ENCODE measurements around the gene MOCOS.
"Not testable (repeated sequence)": the region's sequence is repeated elsewhere in the genome, so short reads cannot be mapped to it uniquely, and the experiment has no call there.

The MOCOS gene, protein sequence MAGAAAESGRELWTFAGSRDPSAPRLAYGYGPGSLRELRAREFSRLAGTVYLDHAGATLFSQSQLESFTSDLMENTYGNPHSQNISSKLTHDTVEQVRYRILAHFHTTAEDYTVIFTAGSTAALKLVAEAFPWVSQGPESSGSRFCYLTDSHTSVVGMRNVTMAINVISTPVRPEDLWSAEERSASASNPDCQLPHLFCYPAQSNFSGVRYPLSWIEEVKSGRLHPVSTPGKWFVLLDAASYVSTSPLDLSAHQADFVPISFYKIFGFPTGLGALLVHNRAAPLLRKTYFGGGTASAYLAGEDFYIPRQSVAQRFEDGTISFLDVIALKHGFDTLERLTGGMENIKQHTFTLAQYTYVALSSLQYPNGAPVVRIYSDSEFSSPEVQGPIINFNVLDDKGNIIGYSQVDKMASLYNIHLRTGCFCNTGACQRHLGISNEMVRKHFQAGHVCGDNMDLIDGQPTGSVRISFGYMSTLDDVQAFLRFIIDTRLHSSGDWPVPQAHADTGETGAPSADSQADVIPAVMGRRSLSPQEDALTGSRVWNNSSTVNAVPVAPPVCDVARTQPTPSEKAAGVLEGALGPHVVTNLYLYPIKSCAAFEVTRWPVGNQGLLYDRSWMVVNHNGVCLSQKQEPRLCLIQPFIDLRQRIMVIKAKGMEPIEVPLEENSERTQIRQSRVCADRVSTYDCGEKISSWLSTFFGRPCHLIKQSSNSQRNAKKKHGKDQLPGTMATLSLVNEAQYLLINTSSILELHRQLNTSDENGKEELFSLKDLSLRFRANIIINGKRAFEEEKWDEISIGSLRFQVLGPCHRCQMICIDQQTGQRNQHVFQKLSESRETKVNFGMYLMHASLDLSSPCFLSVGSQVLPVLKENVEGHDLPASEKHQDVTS

DNA sequence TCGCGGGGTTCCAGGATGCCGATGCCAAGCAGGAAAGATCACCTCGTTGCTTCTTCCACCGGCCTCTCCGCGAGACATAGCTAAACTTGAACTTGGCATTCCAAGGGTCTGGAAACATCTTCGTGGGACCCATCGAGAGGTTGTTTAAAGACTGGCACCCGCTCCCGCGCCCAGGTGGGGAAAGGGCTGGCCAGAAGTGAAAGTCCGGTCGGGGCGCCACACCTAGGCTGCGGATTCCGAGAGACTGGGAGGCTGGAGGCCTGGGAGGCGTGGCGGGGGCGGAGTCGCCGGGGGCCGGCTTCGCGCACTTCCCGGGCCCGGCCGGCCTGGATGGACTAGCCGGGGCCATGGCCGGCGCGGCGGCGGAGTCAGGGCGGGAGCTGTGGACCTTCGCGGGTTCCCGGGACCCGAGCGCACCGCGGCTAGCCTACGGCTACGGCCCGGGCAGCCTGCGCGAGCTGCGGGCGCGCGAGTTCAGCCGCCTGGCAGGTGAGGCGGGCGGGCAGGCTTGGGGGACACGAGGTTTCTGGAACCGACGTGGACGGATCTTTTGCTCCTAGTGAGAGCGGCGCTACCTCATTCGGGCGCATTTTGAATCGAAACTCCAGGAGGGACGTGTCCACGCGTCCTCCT is at the start of gene MOCOS:
Gene MOCOS, plus strand, starts transcription at position 305 of the 633 bp plus-strand sequence. Its CDS starts 43 bp downstream, at position 348.
- in situ Hi-C loops (cut with MboI; ENCODE audit: low sequenced_read_pairs): no loop called here

DNA sequence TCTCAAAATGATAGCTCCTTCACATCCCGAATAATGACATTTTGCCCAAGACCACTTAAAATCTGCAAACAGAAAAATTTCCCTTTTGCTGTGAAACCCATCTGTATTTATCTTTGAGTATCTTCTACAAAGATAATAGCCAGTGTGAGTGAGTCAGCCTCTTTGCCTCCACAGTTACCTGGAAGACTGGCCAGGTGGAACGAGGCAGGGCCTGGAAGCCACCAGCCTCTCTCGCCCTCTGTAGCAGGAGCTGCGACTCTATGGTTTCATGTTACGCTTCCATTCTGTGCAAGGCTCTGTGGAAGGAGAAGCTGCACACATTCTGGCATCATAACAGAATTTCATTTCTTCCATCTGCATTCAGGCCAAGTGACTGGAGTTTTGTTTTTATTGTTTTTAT is 48.1 kb upstream of the MOCOS start:
- in situ Hi-C loops (cut with MboI; ENCODE audit: low sequenced_read_pairs): no loop called here

DNA sequence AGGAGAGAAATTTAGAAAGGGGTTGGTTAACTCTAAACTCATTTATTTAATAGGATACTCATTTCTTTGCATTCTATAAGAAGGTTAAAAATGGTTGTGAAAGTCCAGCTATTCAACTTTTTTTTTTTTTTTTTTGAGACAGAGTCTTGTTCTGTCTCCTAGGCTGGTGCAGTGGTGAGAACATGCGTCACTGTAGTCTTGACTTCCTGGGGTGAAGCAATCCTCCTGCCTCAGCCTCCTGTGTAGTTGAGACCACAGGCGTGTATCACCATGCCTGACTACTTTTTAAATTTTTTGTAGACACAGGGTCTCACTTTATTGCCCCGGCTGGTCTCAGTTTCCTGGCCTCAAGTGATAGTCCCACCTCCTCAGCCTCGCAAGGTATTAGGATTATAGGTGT is 45.7 kb upstream of the MOCOS start:
- in situ Hi-C loops (cut with MboI; ENCODE audit: low sequenced_read_pairs): no loop called here

DNA sequence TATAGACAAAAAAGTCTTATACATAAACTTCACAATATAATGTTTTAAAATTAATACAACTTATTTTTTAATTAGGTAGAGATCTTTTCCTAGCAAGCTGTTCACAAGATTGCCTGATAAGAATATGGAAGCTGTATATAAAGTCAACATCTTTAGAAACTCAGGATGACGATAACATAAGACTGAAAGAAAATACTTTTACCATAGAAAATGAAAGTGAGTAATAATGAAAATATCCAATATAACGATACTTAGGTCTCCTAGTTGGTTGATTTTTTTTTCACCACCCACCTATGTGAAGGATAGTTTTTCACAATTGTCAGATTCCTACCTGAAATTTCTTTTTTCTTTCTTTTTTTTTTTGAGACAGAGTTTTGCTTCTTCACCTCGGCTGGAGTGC is 44.5 kb upstream of the MOCOS start:
- in situ Hi-C loops (cut with MboI; ENCODE audit: low sequenced_read_pairs): no loop called here

DNA sequence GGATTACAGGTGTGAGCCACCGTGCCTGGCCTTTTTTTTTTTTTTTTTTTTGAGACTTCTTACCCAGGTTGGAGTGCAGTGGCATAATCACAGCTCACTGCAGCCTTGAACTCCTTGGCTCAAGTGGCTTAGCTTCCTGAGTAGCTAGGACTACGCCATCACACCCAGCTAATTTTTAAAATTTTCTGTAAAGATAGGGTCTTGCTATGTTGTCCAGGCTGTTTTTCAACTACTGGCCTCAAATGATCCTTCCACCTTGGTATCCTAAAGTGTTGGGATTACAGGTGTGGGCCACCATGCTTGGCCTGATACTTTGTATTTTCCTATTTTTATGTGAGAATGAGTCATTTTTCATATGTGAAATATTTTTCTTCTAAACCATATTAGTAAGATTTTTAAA is 43.9 kb upstream of the MOCOS start:
- in situ Hi-C loops (cut with MboI; ENCODE audit: low sequenced_read_pairs): no loop called here

DNA sequence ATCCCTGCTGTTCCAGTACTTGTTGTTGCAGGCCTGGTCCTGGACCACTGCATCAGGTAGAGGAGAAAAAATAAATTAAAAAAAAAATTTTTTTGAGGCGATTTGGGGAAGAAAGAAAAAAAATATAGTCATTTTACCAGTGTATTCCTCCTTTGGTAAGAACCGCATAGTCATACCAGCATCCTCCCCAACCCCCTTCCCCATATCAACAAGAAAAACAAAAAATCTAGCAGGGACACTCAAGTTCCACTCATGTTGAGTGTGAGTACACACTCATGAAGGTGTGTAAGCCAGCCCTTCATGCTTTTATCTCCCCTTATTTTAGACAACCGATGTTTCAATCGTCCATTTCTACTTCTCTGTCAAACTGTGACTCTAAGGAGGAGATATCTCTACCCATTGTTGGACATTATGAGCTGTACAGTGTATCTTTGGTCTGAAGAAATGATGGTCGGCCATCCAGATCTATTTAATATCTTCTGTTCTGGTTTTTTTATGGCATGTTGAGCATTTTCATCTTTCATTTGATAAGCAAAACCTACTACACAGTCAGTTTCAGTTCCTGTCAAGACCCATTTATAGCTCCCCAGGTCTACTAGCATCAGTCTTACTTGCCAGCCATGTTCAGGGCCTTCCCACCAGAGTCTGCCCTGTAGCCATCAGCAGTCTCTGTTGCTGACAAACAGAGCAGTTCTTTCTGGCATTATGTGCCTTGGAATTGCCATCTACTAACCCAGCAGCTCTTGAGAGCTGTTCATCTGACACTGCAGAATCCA is 37.6 kb upstream of the MOCOS start:
- in situ Hi-C loops (cut with MboI; ENCODE audit: low sequenced_read_pairs): no loop called here

DNA sequence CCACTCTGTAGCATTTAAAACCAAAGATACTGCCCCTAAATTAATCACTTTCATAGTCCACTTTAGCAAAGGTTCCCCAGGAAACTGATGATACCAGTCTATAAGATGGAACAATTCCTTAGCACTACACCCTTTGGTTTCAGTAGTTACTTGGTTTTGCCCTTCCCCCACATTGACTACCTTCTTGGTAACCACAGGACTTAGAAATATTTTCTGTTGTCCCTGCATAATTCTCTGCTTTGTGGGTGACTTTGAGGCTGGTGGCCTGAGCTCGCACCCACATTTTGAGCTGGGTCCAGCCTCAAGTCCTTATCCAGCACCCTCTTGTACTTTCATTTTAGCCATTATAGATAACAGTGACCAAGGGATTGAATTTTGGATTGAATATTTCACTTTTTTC is 34.5 kb upstream of the MOCOS start:
- in situ Hi-C loops (cut with MboI; ENCODE audit: low sequenced_read_pairs): no loop called here

DNA sequence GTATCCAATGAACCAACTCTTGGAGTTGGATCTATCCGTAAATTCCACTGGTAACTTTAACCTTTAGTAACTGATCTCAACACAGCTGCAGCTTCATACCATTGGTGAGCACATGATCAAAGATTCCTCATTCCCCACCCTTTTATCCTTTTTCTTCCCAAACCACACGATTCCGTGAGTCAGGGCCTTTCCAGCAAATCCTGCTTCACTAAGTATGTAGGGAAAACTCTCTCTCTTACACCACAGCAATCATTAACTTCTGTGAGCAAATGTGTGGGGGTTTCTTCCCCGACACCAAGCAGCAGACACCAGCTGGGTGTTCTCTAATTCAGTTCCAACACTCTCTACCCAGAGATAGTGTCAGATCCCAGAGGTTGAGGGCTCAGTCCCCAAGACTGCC is 34.1 kb upstream of the MOCOS start:
- in situ Hi-C loops (cut with MboI; ENCODE audit: low sequenced_read_pairs): no loop called here

DNA sequence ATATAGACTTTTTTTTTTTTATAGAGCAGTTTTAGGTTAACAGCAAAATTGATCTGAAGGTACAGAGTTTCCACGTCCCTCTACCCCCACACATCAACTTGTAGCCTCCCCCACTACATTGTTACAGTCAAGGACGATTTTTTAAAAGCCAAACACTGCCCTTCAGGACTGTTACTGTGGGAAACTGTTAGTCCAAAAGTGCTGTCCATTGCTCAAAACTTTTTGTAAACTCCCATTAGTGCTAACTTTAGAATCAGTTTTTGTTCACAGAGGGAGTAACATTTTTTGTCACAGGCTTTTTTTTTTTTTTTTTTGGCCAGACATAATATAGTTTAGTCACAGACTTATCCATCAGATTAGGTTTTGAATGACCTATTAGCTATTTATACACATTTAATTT is 33.5 kb upstream of the MOCOS start:
- in situ Hi-C loops (cut with MboI; ENCODE audit: low sequenced_read_pairs): no loop called here

DNA sequence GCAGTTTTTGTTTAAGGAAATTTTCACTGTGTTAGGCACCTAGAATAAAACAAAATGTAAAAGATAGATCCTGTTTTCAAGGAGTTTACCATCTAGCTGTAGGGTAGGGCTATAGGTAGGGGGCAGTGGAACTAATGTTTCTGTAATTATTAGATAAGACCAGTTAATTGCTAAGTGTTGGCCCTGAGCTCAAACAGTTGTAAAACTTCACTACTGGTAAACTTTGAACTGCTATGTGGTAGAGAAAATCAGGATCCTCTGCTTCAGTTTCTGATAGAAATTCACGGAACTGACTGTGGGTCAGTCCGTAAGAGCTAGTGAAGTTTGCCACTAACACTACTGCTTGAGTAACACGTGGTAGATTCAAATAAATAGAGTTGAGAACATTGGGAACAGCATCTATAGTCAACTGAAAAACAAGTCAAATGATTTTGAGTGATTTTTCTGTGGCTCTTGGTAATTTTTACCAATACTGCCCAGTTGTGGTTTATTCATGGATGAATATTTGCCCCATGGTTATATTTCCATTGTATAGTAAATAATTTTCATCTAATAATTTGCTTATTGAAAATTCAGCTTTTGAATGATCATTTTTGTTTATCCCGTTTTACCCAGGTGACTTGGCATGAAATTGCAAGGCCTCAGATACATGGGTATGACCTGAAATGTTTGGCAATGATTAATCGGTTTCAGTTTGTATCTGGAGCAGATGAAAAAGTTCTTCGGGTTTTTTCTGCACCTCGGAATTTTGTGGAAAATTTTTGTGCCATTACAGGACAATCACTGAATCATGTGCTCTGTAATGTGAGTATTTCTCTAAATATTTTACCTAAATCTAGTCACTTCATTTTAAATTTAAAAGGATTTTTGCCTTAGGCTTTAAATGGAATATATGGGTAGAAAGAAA is 31.2 kb upstream of the MOCOS start:
- in situ Hi-C loops (cut with MboI; ENCODE audit: low sequenced_read_pairs): no loop called here

DNA sequence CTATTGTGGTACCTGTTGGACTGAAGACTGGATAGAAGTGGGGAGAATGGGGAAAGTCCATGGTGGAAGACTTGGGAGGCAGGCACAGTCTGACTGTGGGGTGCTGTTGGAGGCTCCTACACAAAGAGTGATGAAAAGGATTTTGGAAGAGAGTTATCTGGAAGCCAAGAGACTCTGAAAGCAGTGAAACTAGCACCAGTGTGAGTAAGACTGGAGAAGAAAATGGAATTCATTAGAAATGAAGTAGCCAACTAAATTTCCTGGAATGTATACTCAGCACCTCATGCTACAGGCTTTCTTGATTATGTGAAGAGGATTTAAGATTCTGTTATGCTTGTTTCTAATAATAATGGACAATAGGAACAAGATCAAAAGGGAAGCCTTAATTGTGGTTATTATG is 29.9 kb upstream of the MOCOS start:
- in situ Hi-C loops (cut with MboI; ENCODE audit: low sequenced_read_pairs): no loop called here

DNA sequence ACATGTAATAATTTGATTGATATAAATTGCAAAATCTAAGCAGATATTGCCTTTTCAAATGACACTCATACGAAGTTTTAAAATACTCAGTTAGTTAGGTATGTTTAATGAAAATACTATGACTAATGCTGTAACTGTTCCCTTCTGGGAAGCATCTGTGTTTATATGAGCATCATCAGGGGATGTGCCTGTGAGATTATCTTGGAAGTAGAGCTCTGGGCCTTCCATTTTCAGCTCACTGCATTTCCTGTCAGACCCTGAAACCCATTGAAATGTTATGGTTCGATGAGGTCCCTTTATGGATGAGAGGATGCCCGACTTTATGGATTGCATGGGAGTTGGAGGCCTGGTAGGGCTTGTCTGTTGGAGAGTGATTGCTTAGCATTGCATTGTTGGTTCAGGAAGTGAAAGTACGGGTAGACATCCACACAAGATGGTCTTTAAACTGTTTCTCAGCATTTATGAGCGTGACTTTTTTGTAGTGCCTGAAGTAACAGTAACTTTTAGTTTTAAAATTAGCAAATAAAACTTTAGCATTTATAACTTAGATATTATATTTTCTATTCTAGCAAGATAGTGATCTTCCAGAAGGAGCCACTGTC is 28.9 kb upstream of the MOCOS start:
- in situ Hi-C loops (cut with MboI; ENCODE audit: low sequenced_read_pairs): no loop called here

DNA sequence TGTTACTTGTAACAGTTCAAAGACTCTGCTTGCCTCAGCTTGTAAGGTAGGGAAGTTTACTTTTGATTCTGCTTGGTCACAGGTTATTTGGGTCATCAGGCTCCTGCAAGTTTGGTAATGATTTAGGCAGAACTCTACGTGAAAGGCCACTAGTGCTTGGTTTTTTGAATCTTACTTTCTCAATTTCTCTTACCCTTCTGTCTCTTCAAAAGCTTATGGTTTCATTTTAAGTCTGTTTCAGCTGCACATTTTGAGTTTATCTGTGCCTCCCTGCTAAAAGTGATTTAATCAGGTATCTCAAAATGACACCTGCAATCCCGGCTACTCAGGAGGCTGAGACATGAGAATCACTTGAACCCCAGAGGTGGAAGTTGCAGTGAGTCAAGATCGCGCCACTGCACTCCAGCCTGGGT is 26.3 kb upstream of the MOCOS start:
- in situ Hi-C loops (cut with MboI; ENCODE audit: low sequenced_read_pairs): no loop called here

DNA sequence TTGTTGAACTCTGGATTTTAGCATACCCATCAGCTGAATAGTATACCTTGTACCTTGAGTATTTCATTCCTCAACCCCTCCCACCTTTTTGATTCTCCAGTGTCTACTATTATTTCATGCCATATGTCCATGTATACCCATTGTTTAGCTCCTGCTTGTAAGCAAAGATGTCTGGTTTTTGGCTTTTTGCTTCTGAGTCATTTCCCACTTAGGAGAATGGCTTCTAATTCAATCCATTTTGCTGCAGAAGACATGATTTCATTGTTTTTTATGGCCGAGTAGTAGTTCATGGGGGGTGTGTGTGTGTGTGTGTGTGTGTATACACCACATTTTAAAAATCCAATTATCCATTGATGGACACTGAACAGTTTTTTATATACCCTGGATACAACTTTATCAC is 24.3 kb upstream of the MOCOS start:
- in situ Hi-C loops (cut with MboI; ENCODE audit: low sequenced_read_pairs): no loop called here

DNA sequence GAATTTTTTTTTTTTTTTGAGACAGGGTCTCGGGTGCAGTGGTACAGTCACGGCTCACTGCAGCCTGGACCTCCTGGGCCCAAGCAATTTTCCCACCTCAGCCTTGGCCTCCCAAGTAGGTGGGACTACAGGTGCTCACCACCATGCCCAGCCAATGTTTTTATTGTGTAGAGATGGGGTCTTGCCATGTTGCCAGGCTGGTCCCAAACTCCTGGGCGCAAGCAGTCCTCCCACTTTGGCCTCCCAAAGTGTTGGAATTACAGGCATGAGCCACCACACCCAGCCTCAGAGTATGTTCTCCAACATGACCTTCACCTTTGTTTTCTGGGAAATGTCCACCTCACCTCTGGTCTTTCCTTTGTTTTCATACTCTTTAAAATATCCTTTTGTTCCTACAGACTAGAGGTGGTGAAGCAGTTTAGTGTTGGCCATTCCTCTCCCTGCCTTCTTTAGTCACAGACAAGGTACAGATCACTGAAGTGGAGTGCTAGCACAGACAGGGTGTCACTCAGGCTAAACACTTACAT is 19.5 kb upstream of the MOCOS start:
- in situ Hi-C loops (cut with MboI; ENCODE audit: low sequenced_read_pairs): no loop called here

DNA sequence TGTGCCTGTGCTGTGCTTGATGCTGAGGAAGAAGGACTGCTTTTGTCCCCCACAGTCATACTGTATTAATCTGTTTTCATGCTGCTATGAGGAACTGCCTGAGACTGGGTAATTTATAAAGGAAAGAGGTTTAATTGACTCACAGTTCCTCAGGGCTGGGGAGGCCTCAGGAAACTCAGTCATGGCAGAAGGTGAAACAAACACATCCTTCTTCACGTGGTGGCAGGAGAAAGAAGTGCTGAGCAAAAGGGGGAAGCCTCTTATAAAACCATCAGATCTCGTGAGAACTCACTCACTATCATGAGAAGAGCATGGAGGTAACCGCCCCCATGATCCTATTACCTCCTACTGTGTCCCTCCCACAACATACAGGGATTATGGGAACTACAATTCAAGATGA is 19.0 kb upstream of the MOCOS start:
- in situ Hi-C loops (cut with MboI; ENCODE audit: low sequenced_read_pairs): not testable (repeated sequence)

DNA sequence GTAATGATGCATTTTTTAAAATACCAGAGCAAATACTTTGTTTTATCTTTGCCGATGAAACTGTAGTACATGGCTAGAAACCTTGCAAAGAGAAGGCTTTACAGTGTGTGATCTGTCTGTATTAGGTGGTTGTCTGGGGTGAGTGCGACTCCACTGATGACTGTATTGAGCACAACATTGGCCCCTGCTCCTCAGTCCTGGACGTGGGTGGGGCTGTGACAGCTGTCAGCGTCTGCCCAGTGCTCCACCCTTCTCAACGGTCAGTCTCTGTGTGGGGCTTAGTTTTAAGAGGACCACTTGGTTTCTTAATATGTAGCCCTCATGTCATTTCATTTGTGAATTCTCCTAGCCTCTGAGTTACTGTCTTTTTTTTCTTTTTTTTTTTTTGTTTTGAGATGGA is 17.4 kb upstream of the MOCOS start:
- in situ Hi-C loops (cut with MboI; ENCODE audit: low sequenced_read_pairs): no loop called here

DNA sequence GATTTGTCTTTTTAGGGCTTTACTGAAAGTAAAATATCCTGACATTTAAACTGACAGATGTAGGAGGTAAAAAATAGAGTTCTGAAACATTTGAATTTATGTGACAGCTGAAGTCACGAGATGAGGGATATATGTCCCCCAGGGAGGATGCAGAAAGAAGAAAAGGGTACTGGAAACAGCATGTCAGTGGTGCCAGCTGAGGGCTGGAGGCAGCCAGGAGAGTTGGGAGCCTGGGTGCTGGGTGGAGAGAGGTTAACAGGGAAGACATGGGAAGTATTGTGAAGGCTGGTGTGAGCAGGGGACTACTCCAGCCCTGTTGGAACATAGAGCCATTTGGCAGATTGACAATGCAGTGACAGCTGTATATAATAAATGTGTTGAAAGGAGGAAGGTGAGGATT is 11.8 kb upstream of the MOCOS start:
- in situ Hi-C loops (cut with MboI; ENCODE audit: low sequenced_read_pairs): no loop called here

DNA sequence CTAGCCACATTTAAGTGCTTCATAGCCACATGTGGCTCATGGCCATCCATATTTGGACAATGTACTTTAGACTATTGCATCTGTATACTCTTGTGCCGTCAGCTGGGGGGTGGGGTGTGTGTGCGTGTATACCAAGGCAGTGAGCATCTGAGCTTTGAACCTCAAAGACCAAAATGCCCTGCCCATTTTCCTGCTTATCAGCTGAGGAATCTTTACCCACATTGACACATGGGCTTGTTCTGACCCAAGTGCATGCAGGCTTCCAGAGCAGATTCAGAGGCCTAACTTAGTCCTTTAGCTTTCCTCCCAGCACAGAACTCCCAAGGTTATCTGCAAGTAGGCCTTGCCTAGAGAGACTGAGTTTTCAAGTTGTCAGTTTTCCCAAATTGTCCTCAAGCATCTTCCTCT is 11.1 kb upstream of the MOCOS start:
- in situ Hi-C loops (cut with MboI; ENCODE audit: low sequenced_read_pairs): no loop called here

Data from HL-60/S4 treated with retinoic acid at 250 ng/mL for 4 days and 3 days (cell line).